Peyer's patch (tissue), 4 donors: ENCODE measurements around the gene CCR4. TPM values are rescaled to one million over a fixed set of nuclear protein-coding genes. Genes with fewer than 3 reads are reported as not detected.

ENCODE experiments used
- DNase-seq, 3 donors: peaks; one replicate each; pipeline ENCODE4 v3.0.0-alpha.2; 2017 to 2019
- H3K27ac ChIP-seq, 4 donors: fragments of 200-600 bp; sonication (generic); one replicate each; pipeline ENCODE4 v1.5.1; 2016 to 2019
- H3K27me3 ChIP-seq, 2 donors: fragments of 200-600 bp; sonication (generic); one replicate each; pipeline ENCODE4 v1.5.1; 2019
- H3K36me3 ChIP-seq, 3 donors: fragments of 200-600 bp; sonication (generic); one replicate each; pipeline ENCODE4 v1.5.1; 2016 to 2019
- H3K4me1 ChIP-seq, 4 donors: fragments of 200-600 bp; sonication (generic); one replicate each; pipeline ENCODE4 v1.5.1; 2016 to 2019
- H3K4me3 ChIP-seq, 4 donors: fragments of 200-600 bp; sonication (generic); 1 replicate in 3 of 4; 2 replicates in 1 of 4; pipeline ENCODE4 v1.5.1; 2016 to 2019; ENCODE audit warnings: mild to moderate bottlenecking in 1 of 4
- H3K9me3 ChIP-seq, 4 donors: fragments of 200-600 bp; sonication (generic); one replicate each; pipeline ENCODE4 v1.5.1; 2016 to 2019; ENCODE audit warnings: mild to moderate bottlenecking in 1 of 4
- CTCF ChIP-seq, 6 experiments: fragments of 450-650 bp in 4 of 6; fragments of 200-600 bp in 2 of 6; sonication (generic) in 1 of 6; IDR thresholded peaks; one replicate each; pipeline ENCODE4 v1.5.1; 2017 to 2019; ENCODE audit warnings: antibody characterized with exemption in 6 of 6, mild to moderate bottlenecking in 3 of 6, moderate library complexity in 1 of 6
- POLR2A ChIP-seq, 2 donors: fragments of 450-650 bp; IDR thresholded peaks; one replicate each; pipeline ENCODE4 v1.5.1; 2017; ENCODE audit warnings: antibody characterized with exemption in 2 of 2, mild to moderate bottlenecking in 2 of 2, moderate library complexity in 2 of 2
- total RNA-seq, 4 donors: library from RNA; depleted of rRNA; stranded (reverse); fragments of >200 nt; gene quantifications; one replicate each; pipeline ENCODE4 v1.1.0, GENCODE V29; 2016

The CCR4 gene
- total RNA-seq, 4 donors from 2014 or later: not detected

GRCh38 chr3:32956750-32957570 lies 5.5 kb downstream of the CCR4 start:
- no peak for DNase-seq
- TF ChIP-seq CTCF (IDR thresholded peaks at IDR 0.05): no peak
- no peak for TF ChIP-seq POLR2A (IDR thresholded peaks at IDR 0.05)
- Histone ChIP-seq H3K27ac (no peak overlapping the region), H3K9me3 (no peaks in the 10 kb centered on the region), H3K36me3 (no peaks in the 10 kb centered on the region), H3K4me3 (no peak overlapping the region), H3K4me1 (no peaks in the 10 kb centered on the region), H3K27me3 (no peaks in the 10 kb centered on the region)

GRCh38 chr3:32958509-32958908 lies 7.1 kb downstream of the CCR4 start:
- Histone ChIP-seq H3K27me3 (no peaks in the 10 kb centered on the region), H3K4me1 (no peaks in the 10 kb centered on the region), H3K9me3 (no peaks in the 10 kb centered on the region), H3K27ac (no peak overlapping the region), H3K36me3 (no peaks in the 10 kb centered on the region), H3K4me3 (no peak overlapping the region)
- TF ChIP-seq POLR2A (IDR thresholded peaks at IDR 0.05): no peak
- TF ChIP-seq CTCF (IDR thresholded peaks at IDR 0.05): no peak
- no peak for DNase-seq

GRCh38 chr3:32959371-32959770 lies 7.9 kb downstream of the CCR4 start:
- Histone ChIP-seq H3K27ac (no peak overlapping the region), H3K4me1 (no peaks in the 10 kb centered on the region), H3K36me3 (no peaks in the 10 kb centered on the region), H3K27me3 (no peaks in the 10 kb centered on the region), H3K9me3 (no peaks in the 10 kb centered on the region), H3K4me3 (no peak overlapping the region)
- DNase-seq: no peak
- TF ChIP-seq POLR2A (IDR thresholded peaks at IDR 0.05) (no peak), CTCF (IDR thresholded peaks at IDR 0.05) (no peak)

- H3K9me3 ChIP-seq: peaks cover 0 to 2% (median under 1%) of the 10 kb centered on the region in 4 donors
- H3K4me3 ChIP-seq: no peak overlapping the region
- TF ChIP-seq CTCF (IDR thresholded peaks at IDR 0.05) (no peak), POLR2A (IDR thresholded peaks at IDR 0.05) (no peak)
- H3K27me3 ChIP-seq: no peaks in the 10 kb centered on the region
- H3K4me1 ChIP-seq: no peaks in the 10 kb centered on the region
- no peak for DNase-seq
- no peak overlapping the region for H3K27ac ChIP-seq
- no peaks in the 10 kb centered on the region for H3K36me3 ChIP-seq
These were observed 9.1 kb downstream of the CCR4 start for GRCh38 chr3:32960404-32961170.

GRCh38 chr3:32961189-32961715 lies 9.8 kb downstream of the CCR4 start:
- TF ChIP-seq POLR2A (IDR thresholded peaks at IDR 0.05) (no peak), CTCF (IDR thresholded peaks at IDR 0.05) (no peak)
- H3K36me3 ChIP-seq: no peaks in the 10 kb centered on the region
- H3K4me3 ChIP-seq: no peak overlapping the region
- DNase-seq: peak in 2 of 3 donors; percentile 31 to 61
- H3K27ac ChIP-seq: no peak overlapping the region
- H3K9me3 ChIP-seq: peaks cover 0 to 7% (median 2%) of the 10 kb centered on the region in 4 donors
- H3K27me3 ChIP-seq: no peaks in the 10 kb centered on the region
- no peaks in the 10 kb centered on the region for H3K4me1 ChIP-seq
